Loucy (cell line): Measurements from ENCODE around the gene TMEM89.

Experiments
- H2AFZ ChIP-seq: fragments of 200-600 bp; sonication (generic); 2 replicates; pipeline ENCODE4 v1.6.0; 2016; ENCODE audit warnings: antibody characterized with exemption, mild to moderate bottlenecking, low read length, moderate library complexity
- H3F3A ChIP-seq: fragments of 200-600 bp; 2 replicates; pipeline ENCODE4 v1.6.0; 2016; ENCODE audit warnings: antibody characterized with exemption, low read depth, mild to moderate bottlenecking
- H3K27me3 ChIP-seq: fragments of 200-600 bp; sonication (generic); 2 replicates; pipeline ENCODE4 v1.6.1; 2014; ENCODE audit warnings: low read length, mild to moderate bottlenecking; ENCODE audit not compliant: insufficient read depth, poor library complexity, severe bottlenecking
- H3K36me3 ChIP-seq: fragments of 200-600 bp; sonication (generic); 2 replicates; pipeline ENCODE4 v1.6.1; 2016; ENCODE audit warnings: low read length; ENCODE audit not compliant: insufficient read depth
- H3K4me1 ChIP-seq: fragments of 200-600 bp; sonication (generic); 2 replicates; pipeline ENCODE4 v1.5.1; 2014; ENCODE audit warnings: low read length, mild to moderate bottlenecking; ENCODE audit not compliant: insufficient read depth, poor library complexity, severe bottlenecking
- H3K4me2 ChIP-seq: fragments of 200-600 bp; sonication (generic); 2 replicates; pipeline ENCODE4 v1.6.0; 2014; ENCODE audit warnings: antibody characterized with exemption, low read length, low read depth, mild to moderate bottlenecking; ENCODE audit not compliant: poor library complexity, severe bottlenecking
- H3K4me3 ChIP-seq: fragments of 200-600 bp; sonication (generic); 2 replicates; pipeline ENCODE4 v1.5.1; 2014; ENCODE audit warnings: low read length, mild to moderate bottlenecking, mixed read lengths; ENCODE audit not compliant: poor library complexity, severe bottlenecking
- H3K79me2 ChIP-seq: fragments of 200-600 bp; sonication (generic); 2 replicates; pipeline ENCODE4 v1.6.1; 2014; ENCODE audit warnings: low read length; ENCODE audit not compliant: insufficient read depth
- H3K9ac ChIP-seq: fragments of 200-600 bp; sonication (generic); 2 replicates; pipeline ENCODE4 v1.6.0; 2014; ENCODE audit warnings: mild to moderate bottlenecking, low read depth, low read length, moderate library complexity; ENCODE audit not compliant: poor library complexity, severe bottlenecking
- H3K9me2 ChIP-seq: fragments of 200-600 bp; sonication (generic); replicated peaks from 2 replicates; pipeline ENCODE4 v1.6.1; 2016; ENCODE audit warnings: low read depth, low read length, mixed read lengths
- H3K9me3 ChIP-seq: fragments of 200-600 bp; sonication (generic); 2 replicates; pipeline ENCODE4 v1.6.1; 2014; ENCODE audit warnings: mild to moderate bottlenecking, antibody characterized with exemption, low read length, low read depth; ENCODE audit not compliant: insufficient read depth
- H4K20me1 ChIP-seq: fragments of 200-600 bp; sonication (generic); 2 replicates; pipeline ENCODE4 v1.6.0; 2014; ENCODE audit warnings: antibody characterized with exemption, low read length, mild to moderate bottlenecking; ENCODE audit not compliant: insufficient read depth, poor library complexity, severe bottlenecking
- EZH2phosphoT487 ChIP-seq: fragments of 200-600 bp; IDR thresholded peaks from 2 replicates; pipeline ENCODE4 v1.6.1; 2018; ENCODE audit warnings: antibody characterized with exemption, mild to moderate bottlenecking, moderate library complexity, borderline replicate concordance
- TF ChIP-seq, protein P1 (sequence below): fragments of 200-600 bp; sonication (generic); conservative IDR thresholded peaks from 2 replicates; pipeline ENCODE4 v1.5.1; 2014; ENCODE audit warnings: mild to moderate bottlenecking, antibody characterized with exemption, low read length

Gene TMEM89

DNA sequence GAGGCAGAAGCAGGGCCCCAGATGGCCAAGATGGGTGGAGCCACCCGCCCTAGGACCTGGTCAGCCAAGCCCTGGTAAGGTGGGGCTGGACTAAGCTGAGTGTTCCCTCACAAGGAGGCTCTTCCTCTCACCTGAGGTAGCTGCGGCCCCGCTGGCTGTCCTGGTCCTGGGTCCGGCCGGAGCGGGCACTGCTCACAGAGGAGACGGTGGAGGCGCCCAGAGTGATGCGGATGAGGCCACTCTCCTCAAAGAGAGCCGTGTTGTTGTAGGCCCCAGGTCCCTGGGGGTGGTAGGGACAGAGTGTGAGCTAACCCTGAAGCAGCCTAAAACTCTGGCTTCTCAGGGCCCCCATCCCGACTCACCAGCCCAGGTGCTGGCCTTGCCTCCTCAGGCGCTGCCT lies 21.0 kb upstream of the TMEM89 start:
- TF ChIP-seq, protein P1, sequence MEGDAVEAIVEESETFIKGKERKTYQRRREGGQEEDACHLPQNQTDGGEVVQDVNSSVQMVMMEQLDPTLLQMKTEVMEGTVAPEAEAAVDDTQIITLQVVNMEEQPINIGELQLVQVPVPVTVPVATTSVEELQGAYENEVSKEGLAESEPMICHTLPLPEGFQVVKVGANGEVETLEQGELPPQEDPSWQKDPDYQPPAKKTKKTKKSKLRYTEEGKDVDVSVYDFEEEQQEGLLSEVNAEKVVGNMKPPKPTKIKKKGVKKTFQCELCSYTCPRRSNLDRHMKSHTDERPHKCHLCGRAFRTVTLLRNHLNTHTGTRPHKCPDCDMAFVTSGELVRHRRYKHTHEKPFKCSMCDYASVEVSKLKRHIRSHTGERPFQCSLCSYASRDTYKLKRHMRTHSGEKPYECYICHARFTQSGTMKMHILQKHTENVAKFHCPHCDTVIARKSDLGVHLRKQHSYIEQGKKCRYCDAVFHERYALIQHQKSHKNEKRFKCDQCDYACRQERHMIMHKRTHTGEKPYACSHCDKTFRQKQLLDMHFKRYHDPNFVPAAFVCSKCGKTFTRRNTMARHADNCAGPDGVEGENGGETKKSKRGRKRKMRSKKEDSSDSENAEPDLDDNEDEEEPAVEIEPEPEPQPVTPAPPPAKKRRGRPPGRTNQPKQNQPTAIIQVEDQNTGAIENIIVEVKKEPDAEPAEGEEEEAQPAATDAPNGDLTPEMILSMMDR: no peak
- TF ChIP-seq EZH2phosphoT487: no peak
- no peaks in the 10 kb centered on the region for H3K36me3 ChIP-seq

DNA sequence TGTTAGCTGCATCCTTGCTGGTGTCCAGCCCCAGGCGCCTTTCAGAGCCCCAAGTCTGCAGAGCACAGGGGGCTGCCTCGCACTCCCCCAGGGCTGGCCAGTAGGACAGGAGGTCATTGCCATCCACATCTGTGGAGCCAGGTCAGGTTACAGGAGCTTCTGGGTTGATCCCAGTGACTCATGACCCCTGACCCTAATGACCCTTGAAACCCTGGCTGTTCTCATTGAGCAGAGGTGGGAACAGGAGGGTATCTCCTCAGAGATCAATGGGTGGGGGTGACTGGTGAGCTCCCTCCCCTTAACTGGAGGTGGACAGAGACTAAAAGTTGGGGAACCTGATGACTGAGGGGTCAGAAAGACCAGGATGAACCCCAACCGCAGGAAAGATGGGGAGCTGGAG lies 19.8 kb upstream of the TMEM89 start:
- H3K9ac ChIP-seq: no peak overlapping the region
- no peak overlapping the region for H3K4me2 ChIP-seq
- no peaks in the 10 kb centered on the region for H3K27me3 ChIP-seq
- TF ChIP-seq, protein P1: no peak
- no peak for TF ChIP-seq EZH2phosphoT487
- H4K20me1 ChIP-seq: no peaks in the 10 kb centered on the region
- no peaks in the 10 kb centered on the region for H3K9me3 ChIP-seq
- no peak overlapping the region for H3K4me3 ChIP-seq
- no peaks in the 10 kb centered on the region for H3F3A ChIP-seq
- no peaks in the 10 kb centered on the region for H3K36me3 ChIP-seq
- no peak overlapping the region for H2AFZ ChIP-seq
- H3K9me2 ChIP-seq: no peaks in the 10 kb centered on the region
- H3K79me2 ChIP-seq: no peaks in the 10 kb centered on the region
- peaks cover 4% of the 10 kb centered on the region for H3K4me1 ChIP-seq

More for the DNA sequence above, 21.0 kb upstream of the TMEM89 start:
- Histone ChIP-seq H3K4me1 (no peaks in the 10 kb centered on the region), H3K9me2 (no peaks in the 10 kb centered on the region), H3K79me2 (no peaks in the 10 kb centered on the region), H2AFZ (no peak overlapping the region), H4K20me1 (no peaks in the 10 kb centered on the region), H3F3A (no peaks in the 10 kb centered on the region), H3K4me2 (no peak overlapping the region), H3K4me3 (no peak overlapping the region), H3K27me3 (no peaks in the 10 kb centered on the region), H3K9ac (no peak overlapping the region), H3K9me3 (no peaks in the 10 kb centered on the region)

DNA sequence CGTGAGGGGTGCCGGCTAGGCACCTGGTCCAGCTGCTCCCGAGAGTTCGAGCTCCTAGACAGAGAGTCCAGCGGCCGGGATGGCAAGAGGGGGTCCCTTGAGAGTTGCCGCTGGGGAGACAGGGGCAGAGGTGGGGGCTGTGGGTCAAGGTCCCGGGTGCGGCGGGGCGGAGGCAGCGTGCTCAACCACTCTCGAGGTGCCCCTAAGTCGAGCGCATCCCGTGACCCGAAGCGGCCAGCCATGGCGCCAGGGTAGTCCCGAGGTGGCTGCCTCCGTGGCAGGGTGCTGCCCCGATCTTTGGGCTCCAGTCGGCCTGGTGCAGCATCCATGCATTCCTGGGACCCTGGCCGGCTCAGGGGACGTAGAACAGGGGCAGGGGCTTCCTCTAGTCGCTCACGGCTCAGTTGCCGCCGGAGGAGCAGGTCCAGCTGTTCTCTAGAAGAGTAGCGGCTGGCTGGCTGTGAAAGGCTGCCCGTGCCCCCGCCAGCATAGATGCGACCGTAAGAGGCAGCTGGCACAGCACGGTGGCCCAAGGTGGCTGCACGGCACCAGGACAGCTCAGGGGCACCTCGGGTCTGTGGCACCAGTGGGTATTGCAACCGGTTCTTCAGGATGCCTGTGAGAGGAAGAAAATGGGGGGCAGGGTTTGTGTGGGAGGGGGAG lies 18.5 kb upstream of the TMEM89 start:
- H3K4me2 ChIP-seq: no peak overlapping the region
- H3K9ac ChIP-seq: no peak overlapping the region
- no peak overlapping the region for H3K4me3 ChIP-seq
- no peaks in the 10 kb centered on the region for H3K27me3 ChIP-seq
- H3K9me2 ChIP-seq: no peaks in the 10 kb centered on the region
- H4K20me1 ChIP-seq: no peaks in the 10 kb centered on the region
- no peak for TF ChIP-seq EZH2phosphoT487
- TF ChIP-seq, protein P1: no peak
- peaks cover 11% of the 10 kb centered on the region for H3K4me1 ChIP-seq
- peaks cover 6% of the 10 kb centered on the region for H3K79me2 ChIP-seq
- no peak overlapping the region for H2AFZ ChIP-seq
- no peaks in the 10 kb centered on the region for H3K36me3 ChIP-seq
- H3K9me3 ChIP-seq: no peaks in the 10 kb centered on the region
- no peaks in the 10 kb centered on the region for H3F3A ChIP-seq
